GM23338 (cell line): Measurements from ENCODE around the gene FUBP1.

Experiments
- CREB1 ChIP-seq: fragments of 250-450 bp; sonication (Bioruptor Pico); IDR thresholded peaks from 2 replicates; pipeline ENCODE4 v1.5.0; 2020; ENCODE audit warnings: low read depth, mild to moderate bottlenecking, moderate library complexity
- CTCF ChIP-seq, 2 experiments: fragments of 200-600 bp in 1 of 2; sonication (generic) in 1 of 2; conservative IDR thresholded peaks; 2 replicates each; pipeline versions ENCODE4 v1.5.1 to v1.6.1; 2016 to 2017; ENCODE audit warnings: antibody characterized with exemption in 2 of 2, low read depth in 2 of 2, mild to moderate bottlenecking in 2 of 2, moderate library complexity in 1 of 2
- EZH2 ChIP-seq: fragments of 200-600 bp; sonication (generic); IDR thresholded peaks from one replicate; pipeline ENCODE4 v1.8.0; 2017; ENCODE audit warnings: antibody characterized with exemption, mild to moderate bottlenecking, low read depth; ENCODE audit not compliant: unreplicated experiment
- EZH2phosphoT487 ChIP-seq: fragments of 200-600 bp; sonication (generic); IDR thresholded peaks from one replicate; pipeline ENCODE4 v1.8.1; 2018; ENCODE audit warnings: antibody characterized with exemption; ENCODE audit not compliant: unreplicated experiment
- JUNB ChIP-seq: IDR thresholded peaks from one replicate; pipeline ENCODE4 v1.6.1; 2016; ENCODE audit warnings: antibody characterized with exemption; ENCODE audit not compliant: unreplicated experiment
- NANOG ChIP-seq: IDR thresholded peaks from 2 replicates; pipeline ENCODE4 v1.6.1; 2016; ENCODE audit warnings: antibody characterized with exemption, borderline replicate concordance
- POLR2AphosphoS5 ChIP-seq: IDR thresholded peaks from 2 replicates; pipeline ENCODE4 v1.6.1; 2016; ENCODE audit warnings: antibody characterized with exemption, low read depth
- REST ChIP-seq: IDR thresholded peaks from one replicate; pipeline ENCODE4 v1.6.1; 2018; ENCODE audit warnings: antibody characterized with exemption; ENCODE audit not compliant: unreplicated experiment
- STAT1 ChIP-seq: IDR thresholded peaks from one replicate; pipeline ENCODE4 v1.6.1; 2016; ENCODE audit warnings: antibody characterized with exemption; ENCODE audit not compliant: unreplicated experiment
- ZNF331 ChIP-seq: fragments of 250-450 bp; sonication (Bioruptor Pico); IDR thresholded peaks from 2 replicates; pipeline ENCODE4 v1.5.0; 2020; ENCODE audit warnings: low read depth, mild to moderate bottlenecking, moderate library complexity

GRCh38 chr1:78005448-78005722 is 26.5 kb upstream of the FUBP1 start:
- TF ChIP-seq CTCF (conservative IDR thresholded peaks at IDR 0.05; ENCODE audit: low read depth in 2 of 2): no peak
- TF ChIP-seq EZH2: no peak
- no peak for TF ChIP-seq POLR2AphosphoS5
- no peak for TF ChIP-seq JUNB
- no peak for TF ChIP-seq STAT1
- TF ChIP-seq EZH2phosphoT487: no peak
- no peak for TF ChIP-seq REST
- TF ChIP-seq CREB1: no peak
- no peak for TF ChIP-seq ZNF331 (CRISPR knock-in tag)
- TF ChIP-seq NANOG: no peak
